ENCODE results near the gene CMKLR1.

GRCh38 chr12:108363165-108363564 is 24.1 kb upstream of the CMKLR1 start:
- TF ChIP-seq CTCF (IDR thresholded peaks at IDR 0.05) (no peak), POLR2AphosphoS5 (IDR thresholded peaks at IDR 0.05) (no peak), POLR2A (IDR thresholded peaks at IDR 0.05; ENCODE audit: low read depth) (no peak), EP300 (IDR thresholded peaks at IDR 0.05) (no peak)
